Activated CD4-positive, alpha-beta T cell treated with anti-CD3 and anti-CD28 coated beads, Interleukin-2, amount 10 ng/mL, durations not matched to agents 7 days and 5 days (primary cell): ENCODE results near the gene MICAL3. TPM values are rescaled to one million over a fixed set of nuclear protein-coding genes. Genes with fewer than 3 reads are reported as not detected.

Experiments used
- microRNA-seq: library from miRNA; unstranded; fragments of <30 nt; microRNA quantifications from one replicate; pipeline ENCODE4 v1.2.0, GENCODE V29; 2021; ENCODE audit warnings: borderline microRNAs expressed, borderline replicate concordance
- total RNA-seq, 2 experiments: library from RNA; stranded (reverse); gene quantifications; one replicate each; pipeline ENCODE4 v1.2.3, GENCODE V29; 2021

MICAL3 gene
- total RNA-seq, 2 experiments from 2014 or later, result 19.1 to 21.4 TPM

Small RNAs within 50 kb of the gene (microRNA-seq; reads per million reads assigned to microRNA genes)
- gene MIR3198-1 (not detected), gene MIR648 (not detected)

Other genes starting within 250 kb of the MICAL3 start
- 10 to 100 TPM; 40.1 to 41.0 TPM for gene PEX26, start 53.4 kb upstream of the MICAL3 start, total RNA-seq
- 1 to 10 TPM; 1.4 to 2.2 TPM for gene TUBA8, start 86.2 kb upstream of the MICAL3 start, total RNA-seq
- 10 to 100 TPM; 68.7 to 73.0 TPM for gene USP18, start 125.6 kb upstream of the MICAL3 start, total RNA-seq